Measurements from ENCODE around the gene GRB14. TPM values are rescaled to one million over a fixed set of nuclear protein-coding genes. Genes with fewer than 3 reads are reported as not detected.

The GRB14 gene
- total and polyA plus RNA-seq, 2 of the 13 experiments (the other 11 are each of a cell fraction or from before 2014, with no cell fraction given), result 4.6 to 5.8 TPM

GRCh38 chr2:164561991-164562390 is 59.3 kb downstream of the GRB14 start:
- H3K4me2 ChIP-seq (ENCODE audit: low read depth, low read length), result no peak overlapping the region
- no peak for ATAC-seq
- BruUV-seq (replicated peaks), result no TSS peak
- no peaks in the 10 kb centered on the region for H4K20me1 ChIP-seq (ENCODE audit: insufficient read depth, low read length)
- no peak overlapping the region for H3K4me3 ChIP-seq (replicated peaks in 1 of 3; ENCODE audit: insufficient read depth in 1 of 3, low read depth in 2 of 3, low read length in 3 of 3)
- FAIRE-seq, result no peak
- 90% methylated on average over 4 of the region's 4 CpGs for WGBS (ENCODE audit: low lambda C conversion rate)
- H3K9ac ChIP-seq (ENCODE audit: insufficient read depth, low read depth, low read length), result no peak overlapping the region
- POLR2A ChIA-PET, result no interaction called here
- CTCF ChIA-PET (ENCODE audit: low intra/inter-chr PET ratio, low total read pairs), result interaction anchor here (2.9 to 7.1 kb wide), 2 partner anchors 38 to 155 kb away, joined by 29 to 166 read pairs; no protein-coding TSS in a partner anchor
- no peak overlapping the region for H3K27ac ChIP-seq (ENCODE audit: extremely low read length, insufficient read depth, low read length)
- H2AFZ ChIP-seq (ENCODE audit: low read length), result no peak overlapping the region
- H3K27me3 ChIP-seq (ENCODE audit: control insufficient read depth in 1 of 2, insufficient read depth in 2 of 2, low read length in 2 of 2), result no peaks in the 10 kb centered on the region
- H3K4me1 ChIP-seq (ENCODE audit: insufficient read depth, low read length), result peaks cover 5% of the 10 kb centered on the region
- in situ Hi-C loops (cut with HindIII; ENCODE audit: extremely low pct_ligation_motif_present, low pct_unique_long_range_greater_than_20kb), result no loop called here
- H3K36me3 ChIP-seq (replicated peaks in 1 of 2; ENCODE audit: control insufficient read depth in 1 of 2, insufficient read depth in 2 of 2, low read length in 2 of 2), result no peaks in the 10 kb centered on the region
- H3K79me2 ChIP-seq (ENCODE audit: insufficient read depth, low read length), result no peaks in the 10 kb centered on the region
- H3K9me3 ChIP-seq (ENCODE audit: low read length), result no peaks in the 10 kb centered on the region
- intact Hi-C loops (cut with micrococcal nuclease; ENCODE audit: unreplicated experiment), result loop anchor here (2.0 to 10.0 kb wide), 2 partner anchors 15 to 353 kb away; no protein-coding TSS in a partner anchor
- no peak for DNase-seq (ENCODE audit: low spot score)
- TF ChIP-seq ZFP82 (CRISPR knock-in tag; IDR thresholded peaks at IDR 0.05; ENCODE audit: borderline replicate concordance) (no peak), FOXA3 (CRISPR knock-in tag; IDR thresholded peaks at IDR 0.05) (no peak), ZSCAN12 (CRISPR knock-in tag; IDR thresholded peaks at IDR 0.05) (no peak), RERE (CRISPR knock-in tag; IDR thresholded peaks at IDR 0.05; ENCODE audit: low read depth) (no peak), ZNF550 (CRISPR knock-in tag; IDR thresholded peaks at IDR 0.05; ENCODE audit: borderline replicate concordance) (no peak), ZNF784 (CRISPR knock-in tag; IDR thresholded peaks at IDR 0.05; ENCODE audit: borderline replicate concordance) (no peak), NFKB2 (CRISPR knock-in tag; IDR thresholded peaks at IDR 0.05; ENCODE audit: borderline replicate concordance) (no peak), ZKSCAN5 (CRISPR knock-in tag; IDR thresholded peaks at IDR 0.05) (no peak), ZNF567 (CRISPR knock-in tag; IDR thresholded peaks at IDR 0.05; ENCODE audit: borderline replicate concordance) (no peak), ATF7 (IDR thresholded peaks at IDR 0.05) (no peak), ATF7 (CRISPR knock-in tag; IDR thresholded peaks at IDR 0.05) (no peak), TMF1 (CRISPR knock-in tag; IDR thresholded peaks at IDR 0.05; ENCODE audit: low read depth) (no peak), STAG1 (CRISPR knock-in tag; IDR thresholded peaks at IDR 0.05) (no peak), ZNF337 (CRISPR knock-in tag; IDR thresholded peaks at IDR 0.05; ENCODE audit: borderline replicate concordance, low read depth) (no peak), PRDM4 (CRISPR knock-in tag; IDR thresholded peaks at IDR 0.05; ENCODE audit: borderline replicate concordance) (no peak)
- TF ChIP-seq, protein P1, sequence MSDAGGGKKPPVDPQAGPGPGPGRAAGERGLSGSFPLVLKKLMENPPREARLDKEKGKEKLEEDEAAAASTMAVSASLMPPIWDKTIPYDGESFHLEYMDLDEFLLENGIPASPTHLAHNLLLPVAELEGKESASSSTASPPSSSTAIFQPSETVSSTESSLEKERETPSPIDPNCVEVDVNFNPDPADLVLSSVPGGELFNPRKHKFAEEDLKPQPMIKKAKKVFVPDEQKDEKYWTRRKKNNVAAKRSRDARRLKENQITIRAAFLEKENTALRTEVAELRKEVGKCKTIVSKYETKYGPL (CRISPR knock-in tag; IDR thresholded peaks at IDR 0.05), result no peak
